ENCODE measurements around the gene SLC25A45. TPM values are rescaled to one million over a fixed set of nuclear protein-coding genes. Genes with fewer than 3 reads are reported as not detected.

Gene SLC25A45
- polyA plus RNA-seq, 2 of the 4 experiments (the other 2 are of a cell fraction) = 3.1 to 8.1 TPM

DNA sequence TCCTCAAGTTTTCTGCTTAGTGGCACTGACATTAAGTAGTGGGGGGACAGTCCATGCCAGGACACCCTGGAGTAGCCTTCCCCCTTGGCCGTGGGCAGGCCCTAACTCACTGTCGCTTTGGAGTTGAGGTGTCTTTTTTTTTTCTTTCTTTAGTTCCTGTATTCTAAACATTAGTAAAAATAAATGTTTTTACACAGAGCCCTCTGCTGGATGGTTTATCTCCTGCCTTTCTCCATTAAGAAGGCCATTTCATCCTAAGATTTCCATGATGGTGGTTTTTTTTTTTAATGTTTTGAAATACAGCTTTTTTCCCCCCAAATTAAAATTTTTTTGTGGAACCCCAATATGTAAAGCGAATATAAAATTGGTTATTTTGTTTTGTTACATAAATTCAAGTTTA lies 29.7 kb downstream of the SLC25A45 start:
- WGBS (ENCODE audit: missing lambda C conversion rate) = 51% methylated on average over 3 of the region's 3 CpGs
- no peak overlapping the region for H3K27ac ChIP-seq
- no peaks in the 10 kb centered on the region for H3K9me3 ChIP-seq
- DNase-seq (ENCODE audit: low read depth in 1 of 2, low spot score in 1 of 2) = peak in 1 of 2 experiments; percentile 36
- H3K4me2 ChIP-seq = no peak overlapping the region
- TF ChIP-seq ELK1 (IDR thresholded peaks at IDR 0.05; ENCODE audit: low read depth, low read length) (no peak), CHD2 (IDR thresholded peaks at IDR 0.05; ENCODE audit: low read length, partially characterized antibody) (no peak), TFCP2L1 (CRISPR knock-in tag; IDR thresholded peaks at IDR 0.05) (no peak), TP53 (CRISPR knock-in tag; IDR thresholded peaks at IDR 0.05) (no peak), MAX (IDR thresholded peaks at IDR 0.05) (no peak), RFX5 (IDR thresholded peaks at IDR 0.05) (no peak), GATA3 (IDR thresholded peaks at IDR 0.05; ENCODE audit: borderline replicate concordance) (no peak), HEYL (CRISPR knock-in tag; IDR thresholded peaks at IDR 0.05) (no peak), MAZ (IDR thresholded peaks at IDR 0.05; ENCODE audit: borderline replicate concordance, low read depth, low read length) (no peak), RCOR1 (IDR thresholded peaks at IDR 0.05; ENCODE audit: low read depth, low read length) (no peak), POLR2AphosphoS2 (conservative IDR thresholded peaks at IDR 0.05; ENCODE audit: low read length) (no peak), PHF8 (IDR thresholded peaks at IDR 0.05; ENCODE audit: borderline replicate concordance, low read depth) (no peak), CBX8 (IDR thresholded peaks at IDR 0.05) (no peak), RAD21 (conservative IDR thresholded peaks at IDR 0.05 in 1 of 2, IDR thresholded peaks at IDR 0.05 in 1 of 2) (peak in 1 of 2 experiments; percentile 32; a peak in 3 of 5 replicates), BHLHE40 (IDR thresholded peaks at IDR 0.05; ENCODE audit: low read depth, low read length) (no peak), EHMT2 (IDR thresholded peaks at IDR 0.05; ENCODE audit: low read depth) (no peak), E2F6 (IDR thresholded peaks at IDR 0.05; ENCODE audit: borderline replicate concordance, low read depth) (no peak), HDAC2 (IDR thresholded peaks at IDR 0.05) (no peak), ESRRA (IDR thresholded peaks at IDR 0.05; ENCODE audit: borderline replicate concordance, low read length) (no peak), SMC3 (IDR thresholded peaks at IDR 0.05) (peak; percentile 21; the same call in 1 of the 3 replicates), ZNF302 (CRISPR knock-in tag; IDR thresholded peaks at IDR 0.05) (no peak)
- TF ChIP-seq, protein P1, sequence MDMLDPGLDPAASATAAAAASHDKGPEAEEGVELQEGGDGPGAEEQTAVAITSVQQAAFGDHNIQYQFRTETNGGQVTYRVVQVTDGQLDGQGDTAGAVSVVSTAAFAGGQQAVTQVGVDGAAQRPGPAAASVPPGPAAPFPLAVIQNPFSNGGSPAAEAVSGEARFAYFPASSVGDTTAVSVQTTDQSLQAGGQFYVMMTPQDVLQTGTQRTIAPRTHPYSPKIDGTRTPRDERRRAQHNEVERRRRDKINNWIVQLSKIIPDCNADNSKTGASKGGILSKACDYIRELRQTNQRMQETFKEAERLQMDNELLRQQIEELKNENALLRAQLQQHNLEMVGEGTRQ (IDR thresholded peaks at IDR 0.05) = no peak
- TF ChIP-seq, protein P2, sequence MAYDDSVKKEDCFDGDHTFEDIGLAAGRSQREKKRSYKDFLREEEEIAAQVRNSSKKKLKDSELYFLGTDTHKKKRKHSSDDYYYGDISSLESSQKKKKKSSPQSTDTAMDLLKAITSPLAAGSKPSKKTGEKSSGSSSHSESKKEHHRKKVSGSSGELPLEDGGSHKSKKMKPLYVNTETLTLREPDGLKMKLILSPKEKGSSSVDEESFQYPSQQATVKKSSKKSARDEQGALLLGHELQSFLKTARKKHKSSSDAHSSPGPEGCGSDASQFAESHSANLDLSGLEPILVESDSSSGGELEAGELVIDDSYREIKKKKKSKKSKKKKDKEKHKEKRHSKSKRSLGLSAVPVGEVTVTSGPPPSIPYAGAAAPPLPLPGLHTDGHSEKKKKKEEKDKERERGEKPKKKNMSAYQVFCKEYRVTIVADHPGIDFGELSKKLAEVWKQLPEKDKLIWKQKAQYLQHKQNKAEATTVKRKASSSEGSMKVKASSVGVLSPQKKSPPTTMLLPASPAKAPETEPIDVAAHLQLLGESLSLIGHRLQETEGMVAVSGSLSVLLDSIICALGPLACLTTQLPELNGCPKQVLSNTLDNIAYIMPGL (CRISPR knock-in tag; IDR thresholded peaks at IDR 0.05; ENCODE audit: borderline replicate concordance) = no peak
- TF ChIP-seq, protein P3, sequence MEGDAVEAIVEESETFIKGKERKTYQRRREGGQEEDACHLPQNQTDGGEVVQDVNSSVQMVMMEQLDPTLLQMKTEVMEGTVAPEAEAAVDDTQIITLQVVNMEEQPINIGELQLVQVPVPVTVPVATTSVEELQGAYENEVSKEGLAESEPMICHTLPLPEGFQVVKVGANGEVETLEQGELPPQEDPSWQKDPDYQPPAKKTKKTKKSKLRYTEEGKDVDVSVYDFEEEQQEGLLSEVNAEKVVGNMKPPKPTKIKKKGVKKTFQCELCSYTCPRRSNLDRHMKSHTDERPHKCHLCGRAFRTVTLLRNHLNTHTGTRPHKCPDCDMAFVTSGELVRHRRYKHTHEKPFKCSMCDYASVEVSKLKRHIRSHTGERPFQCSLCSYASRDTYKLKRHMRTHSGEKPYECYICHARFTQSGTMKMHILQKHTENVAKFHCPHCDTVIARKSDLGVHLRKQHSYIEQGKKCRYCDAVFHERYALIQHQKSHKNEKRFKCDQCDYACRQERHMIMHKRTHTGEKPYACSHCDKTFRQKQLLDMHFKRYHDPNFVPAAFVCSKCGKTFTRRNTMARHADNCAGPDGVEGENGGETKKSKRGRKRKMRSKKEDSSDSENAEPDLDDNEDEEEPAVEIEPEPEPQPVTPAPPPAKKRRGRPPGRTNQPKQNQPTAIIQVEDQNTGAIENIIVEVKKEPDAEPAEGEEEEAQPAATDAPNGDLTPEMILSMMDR (IDR thresholded peaks at IDR 0.05) = peak; percentile 52
- TF ChIP-seq, protein P4, sequence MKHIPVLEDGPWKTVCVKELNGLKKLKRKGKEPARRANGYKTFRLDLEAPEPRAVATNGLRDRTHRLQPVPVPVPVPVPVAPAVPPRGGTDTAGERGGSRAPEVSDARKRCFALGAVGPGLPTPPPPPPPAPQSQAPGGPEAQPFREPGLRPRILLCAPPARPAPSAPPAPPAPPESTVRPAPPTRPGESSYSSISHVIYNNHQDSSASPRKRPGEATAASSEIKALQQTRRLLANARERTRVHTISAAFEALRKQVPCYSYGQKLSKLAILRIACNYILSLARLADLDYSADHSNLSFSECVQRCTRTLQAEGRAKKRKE (CRISPR knock-in tag; IDR thresholded peaks at IDR 0.05; ENCODE audit: low read depth) = no peak
- TF ChIP-seq, protein P5, sequence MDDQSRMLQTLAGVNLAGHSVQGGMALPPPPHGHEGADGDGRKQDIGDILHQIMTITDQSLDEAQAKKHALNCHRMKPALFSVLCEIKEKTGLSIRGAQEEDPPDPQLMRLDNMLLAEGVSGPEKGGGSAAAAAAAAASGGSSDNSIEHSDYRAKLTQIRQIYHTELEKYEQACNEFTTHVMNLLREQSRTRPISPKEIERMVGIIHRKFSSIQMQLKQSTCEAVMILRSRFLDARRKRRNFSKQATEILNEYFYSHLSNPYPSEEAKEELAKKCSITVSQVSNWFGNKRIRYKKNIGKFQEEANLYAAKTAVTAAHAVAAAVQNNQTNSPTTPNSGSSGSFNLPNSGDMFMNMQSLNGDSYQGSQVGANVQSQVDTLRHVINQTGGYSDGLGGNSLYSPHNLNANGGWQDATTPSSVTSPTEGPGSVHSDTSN (IDR thresholded peaks at IDR 0.05) = no peak
- no peak for ATAC-seq
- H3K4me3 ChIP-seq = no peak overlapping the region
- POLR2A ChIA-PET = interaction anchor here (1.6 kb wide), 1 partner anchor 19 kb away, joined by 5 read pairs; the partner anchor contains the start of gene DPF2
- CTCF ChIA-PET = interaction anchor here (0.8 to 78.3 kb wide), 15 partner anchors 9 to 206 kb away, joined by 3 to 3090 read pairs (median 4); partner anchors contain the start of genes CDC42EP2, DPF2 and POLA2
- no peak for FAIRE-seq
- 0 out of 3 replicates have a peak, but pooled peaks cover 4% of the 10 kb centered on the region for H3K4me1 ChIP-seq

Data from A549 (cell line).